GM12865 (cell line): ENCODE results near the gene GLIS2.

ENCODE experiments used
- DNase-seq: peaks from one replicate; pipeline ENCODE4 v3.0.0; 2010; ENCODE audit warnings: low read depth
- H3K4me3 ChIP-seq: 2 replicates; pipeline ENCODE4 v1.5.1; 2011; ENCODE audit warnings: mild to moderate bottlenecking, low read depth, low read length, control low read depth
- TF ChIP-seq, protein P1 (sequence below): IDR thresholded peaks from 2 replicates; pipeline ENCODE4 v1.5.1; 2011; ENCODE audit warnings: low read length, control low read depth, low read depth, inconsistent platforms; ENCODE audit not compliant: insufficient read depth; ENCODE audit errors: missing control alignments

Gene GLIS2

GRCh38 chr16:4288148-4288921, 27.5 kb upstream of the GLIS2 start:
- DNase-seq, result peak; percentile 86
- TF ChIP-seq, protein P1, sequence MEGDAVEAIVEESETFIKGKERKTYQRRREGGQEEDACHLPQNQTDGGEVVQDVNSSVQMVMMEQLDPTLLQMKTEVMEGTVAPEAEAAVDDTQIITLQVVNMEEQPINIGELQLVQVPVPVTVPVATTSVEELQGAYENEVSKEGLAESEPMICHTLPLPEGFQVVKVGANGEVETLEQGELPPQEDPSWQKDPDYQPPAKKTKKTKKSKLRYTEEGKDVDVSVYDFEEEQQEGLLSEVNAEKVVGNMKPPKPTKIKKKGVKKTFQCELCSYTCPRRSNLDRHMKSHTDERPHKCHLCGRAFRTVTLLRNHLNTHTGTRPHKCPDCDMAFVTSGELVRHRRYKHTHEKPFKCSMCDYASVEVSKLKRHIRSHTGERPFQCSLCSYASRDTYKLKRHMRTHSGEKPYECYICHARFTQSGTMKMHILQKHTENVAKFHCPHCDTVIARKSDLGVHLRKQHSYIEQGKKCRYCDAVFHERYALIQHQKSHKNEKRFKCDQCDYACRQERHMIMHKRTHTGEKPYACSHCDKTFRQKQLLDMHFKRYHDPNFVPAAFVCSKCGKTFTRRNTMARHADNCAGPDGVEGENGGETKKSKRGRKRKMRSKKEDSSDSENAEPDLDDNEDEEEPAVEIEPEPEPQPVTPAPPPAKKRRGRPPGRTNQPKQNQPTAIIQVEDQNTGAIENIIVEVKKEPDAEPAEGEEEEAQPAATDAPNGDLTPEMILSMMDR, result peak; percentile 99

DNA sequence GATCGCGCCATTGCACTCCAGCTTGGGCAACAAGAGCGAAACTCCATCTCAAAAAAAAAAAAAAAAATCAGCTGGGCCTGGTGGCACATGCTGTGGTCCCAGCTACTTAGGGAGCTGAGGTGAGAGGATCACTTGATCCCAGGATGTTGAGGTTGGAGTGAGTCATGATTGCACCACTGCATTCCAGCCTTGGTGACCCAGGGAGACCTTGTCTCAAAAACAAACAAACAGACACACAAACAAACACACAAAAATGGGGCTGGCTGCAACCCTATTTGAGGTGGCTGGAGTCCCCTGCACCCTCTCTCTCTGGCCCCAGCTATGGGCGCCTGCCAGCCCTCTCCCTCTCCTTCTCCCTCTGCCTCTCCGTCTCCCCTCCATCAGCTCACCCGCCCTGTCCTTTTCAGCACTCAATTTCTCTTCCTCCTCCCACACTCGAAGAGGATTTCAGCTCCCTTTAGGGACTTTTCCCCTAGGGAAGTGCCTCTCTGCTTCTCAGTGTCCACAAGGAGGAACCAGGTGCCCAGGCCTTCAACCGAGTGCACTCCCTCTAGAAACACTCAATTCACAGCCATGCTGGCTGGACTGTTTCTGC, 25.5 kb upstream of the GLIS2 start:
- DNase-seq, result no peak
- TF ChIP-seq, protein P1, result no peak

More at GRCh38 chr16:4288148-4288921, 27.5 kb upstream of the GLIS2 start:
- no peak overlapping the region for H3K4me3 ChIP-seq

DNA sequence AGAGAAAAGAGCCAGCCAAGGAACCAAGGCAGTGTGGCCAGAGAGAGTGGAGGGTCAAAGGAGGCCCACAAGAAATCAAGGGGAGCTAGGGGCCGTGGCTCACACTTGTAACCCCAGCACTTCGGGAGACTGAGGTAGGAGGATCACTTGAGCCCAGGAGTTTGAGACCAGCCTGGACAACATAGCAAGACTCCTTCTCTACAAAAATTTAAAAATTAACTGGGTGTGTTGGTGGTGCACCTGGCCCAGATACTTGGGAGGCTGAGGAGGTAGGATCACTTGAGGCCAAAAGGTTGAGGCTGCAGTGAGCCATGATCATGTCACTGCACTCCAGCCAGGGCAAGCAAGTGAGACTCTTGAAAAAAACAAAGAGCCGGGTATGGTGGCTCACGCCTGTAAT, 24.2 kb upstream of the GLIS2 start:
- no peak for DNase-seq
- TF ChIP-seq, protein P1, result no peak

More for the DNA sequence above, 25.5 kb upstream of the GLIS2 start:
- no peak overlapping the region for H3K4me3 ChIP-seq

DNA sequence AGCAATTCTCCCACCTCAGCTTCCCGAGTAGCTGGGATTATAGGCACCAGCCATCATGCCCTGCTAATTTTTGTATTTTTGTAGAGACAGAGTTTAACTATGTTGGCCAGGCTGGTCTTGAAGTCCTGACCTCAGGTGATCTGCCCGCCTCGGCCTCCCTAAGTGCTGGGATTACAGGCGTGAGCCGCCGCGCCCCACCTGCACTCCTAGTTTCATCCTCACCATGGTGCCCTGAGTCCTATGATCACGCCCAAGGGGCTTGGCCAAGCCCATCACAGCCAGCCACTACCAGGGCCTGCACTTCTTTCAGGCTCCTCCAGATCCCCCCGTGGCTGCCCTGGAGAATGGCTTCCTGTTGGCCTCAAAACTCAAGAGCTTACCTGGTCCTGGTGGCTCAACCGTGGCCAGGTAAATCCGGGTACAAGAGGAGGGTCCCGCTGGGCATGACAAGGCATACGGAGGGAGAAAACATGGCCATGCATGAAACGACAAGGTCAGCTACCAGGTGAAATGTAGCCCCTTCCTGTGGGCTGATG, 22.6 kb upstream of the GLIS2 start:
- TF ChIP-seq, protein P1, result no peak
- no peak overlapping the region for H3K4me3 ChIP-seq
- no peak for DNase-seq

More for the DNA sequence above, 24.2 kb upstream of the GLIS2 start:
- H3K4me3 ChIP-seq, result no peak overlapping the region

DNA sequence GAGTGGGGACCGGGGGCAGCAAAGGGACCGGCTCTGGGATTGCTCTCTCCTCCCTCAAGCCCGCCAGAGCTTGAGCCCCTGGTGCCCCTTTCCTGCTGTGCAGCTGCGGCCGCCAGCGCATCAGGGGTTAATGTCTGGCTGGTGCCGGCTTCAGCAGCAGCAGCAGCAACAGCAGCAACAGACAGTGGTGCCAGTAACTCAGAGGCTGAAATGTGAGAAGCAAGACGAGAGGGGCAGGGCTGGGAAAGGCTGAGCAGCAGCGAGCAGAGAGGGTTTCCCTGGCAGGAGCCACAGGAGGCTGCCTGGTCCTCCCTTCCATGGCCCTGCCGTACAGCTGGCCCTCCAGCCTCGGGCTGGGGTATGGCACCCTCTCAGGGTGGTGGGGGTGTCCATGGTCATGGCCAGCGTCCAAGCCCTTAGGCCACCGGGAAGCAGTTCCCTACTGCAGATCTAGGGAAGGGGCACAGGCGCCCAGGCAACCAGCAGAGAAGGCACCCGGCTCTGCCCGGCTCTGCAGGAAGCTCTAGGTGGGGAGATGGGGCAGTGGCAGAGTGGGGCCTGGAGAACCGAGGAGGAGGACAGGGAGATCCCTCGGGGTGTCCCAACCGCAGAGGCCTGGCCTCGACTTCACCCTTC, 21.9 kb upstream of the GLIS2 start:
- no peak for DNase-seq
- no peak overlapping the region for H3K4me3 ChIP-seq

DNA sequence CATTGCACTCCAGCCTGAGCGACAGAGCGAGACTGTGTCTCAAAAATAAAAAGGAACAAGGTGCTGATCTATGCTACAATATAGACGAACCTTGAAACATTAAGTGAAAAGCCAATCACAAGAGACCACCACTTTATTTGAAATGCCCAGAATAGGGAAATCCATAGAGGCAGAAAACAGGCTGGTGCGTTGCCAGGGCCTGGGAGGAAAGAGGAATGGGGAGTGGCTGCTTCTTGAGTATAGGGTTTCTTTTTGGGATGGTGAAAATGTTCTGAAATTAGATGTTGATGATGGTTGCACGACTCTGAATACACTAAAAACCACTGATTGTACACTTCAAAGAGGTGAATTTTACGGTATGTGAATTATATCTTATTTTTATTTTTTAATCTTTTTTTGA, 20.3 kb upstream of the GLIS2 start:
- H3K4me3 ChIP-seq, result no peak overlapping the region
- TF ChIP-seq, protein P1, result no peak
- no peak for DNase-seq

More for the DNA sequence above, 21.9 kb upstream of the GLIS2 start:
- TF ChIP-seq, protein P1, result no peak
